Liver (tissue), 9 donors: Measurements from ENCODE around the gene SLC22A13. TPM values are rescaled to one million over a fixed set of nuclear protein-coding genes. Genes with fewer than 3 reads are reported as not detected.
"Not testable (repeated sequence)": the region's sequence is repeated elsewhere in the genome, so short reads cannot be mapped to it uniquely, and the experiment has no call there.

ENCODE experiments used
- DNase-seq: peaks from one replicate; pipeline ENCODE4 v3.0.0-alpha.2; 2017; ENCODE audit warnings: low spot score
- H3K27ac ChIP-seq, 2 donors: one replicate each; pipeline ENCODE4 v1.7.0; 2013; ENCODE audit warnings: inconsistent platforms in 2 of 2, low read length in 2 of 2, control low read depth in 1 of 2, low read depth in 1 of 2, mild to moderate bottlenecking in 1 of 2
- H3K27me3 ChIP-seq, 4 donors: one replicate each; pipeline versions ENCODE4 v1.6.1 to v1.7.0; 2013; ENCODE audit warnings: low read length in 3 of 4, inconsistent platforms in 1 of 4, mild to moderate bottlenecking in 1 of 4, moderate library complexity in 1 of 4; ENCODE audit not compliant: control insufficient read depth in 4 of 4, insufficient read depth in 4 of 4
- H3K36me3 ChIP-seq, 4 donors: one replicate each; pipeline versions ENCODE4 v1.6.1 to v1.7.0; 2013; ENCODE audit warnings: low read length in 3 of 4, mild to moderate bottlenecking in 3 of 4, low read depth in 1 of 4, moderate library complexity in 1 of 4; ENCODE audit not compliant: control insufficient read depth in 4 of 4, insufficient read depth in 3 of 4
- H3K4me1 ChIP-seq, 4 donors: one replicate each; pipeline versions ENCODE4 v1.6.1 to v1.7.0; 2013; ENCODE audit warnings: low read length in 3 of 4, mild to moderate bottlenecking in 3 of 4, moderate library complexity in 1 of 4; ENCODE audit not compliant: control insufficient read depth in 4 of 4, insufficient read depth in 4 of 4
- H3K4me3 ChIP-seq, 3 donors: one replicate each; pipeline versions ENCODE4 v1.6.1 to v1.7.0; 2013; ENCODE audit warnings: low read length in 3 of 3, control low read depth in 1 of 3, low read depth in 1 of 3, mild to moderate bottlenecking in 1 of 3
- H3K9ac ChIP-seq, 2 donors: one replicate each; pipeline ENCODE4 v1.7.0; 2013; ENCODE audit warnings: low read length in 2 of 2, mild to moderate bottlenecking in 2 of 2, moderate library complexity in 2 of 2, control low read depth in 1 of 2, low read depth in 1 of 2
- H3K9me3 ChIP-seq, 4 donors: one replicate each; pipeline versions ENCODE4 v1.6.1 to v1.7.0; 2013; ENCODE audit warnings: low read length in 3 of 4; ENCODE audit not compliant: control insufficient read depth in 4 of 4
- EGR1 ChIP-seq, 2 donors: IDR thresholded peaks; 2 replicates each; pipeline ENCODE4 v1.6.1; 2016 to 2018; ENCODE audit warnings: antibody characterized with exemption in 2 of 2, low read depth in 2 of 2
- FOXA1 ChIP-seq: IDR thresholded peaks from 2 replicates; pipeline ENCODE4 v1.6.1; 2016; ENCODE audit warnings: antibody characterized with exemption
- FOXA2 ChIP-seq: IDR thresholded peaks from 2 replicates; pipeline ENCODE4 v1.6.1; 2016; ENCODE audit warnings: antibody characterized with exemption
- HNF4A ChIP-seq, 2 donors: conservative IDR thresholded peaks; 2 replicates each; pipeline ENCODE4 v1.6.1; 2016; ENCODE audit warnings: antibody characterized with exemption in 2 of 2, mild to moderate bottlenecking in 2 of 2
- HNF4G ChIP-seq: IDR thresholded peaks from 2 replicates; pipeline ENCODE4 v1.6.1; 2016; ENCODE audit warnings: antibody characterized with exemption
- JUND ChIP-seq, 2 donors: IDR thresholded peaks; 2 replicates each; pipeline ENCODE4 v1.6.1; 2016; ENCODE audit warnings: antibody characterized with exemption in 2 of 2
- RAD21 ChIP-seq, 2 donors: IDR thresholded peaks; 2 replicates each; pipeline ENCODE4 v1.6.1; 2016; ENCODE audit warnings: antibody characterized with exemption in 2 of 2, mild to moderate bottlenecking in 2 of 2
- SP1 ChIP-seq: IDR thresholded peaks from 2 replicates; pipeline ENCODE4 v1.6.1; 2018; ENCODE audit warnings: antibody characterized with exemption, mild to moderate bottlenecking
- TAF1 ChIP-seq: conservative IDR thresholded peaks from 2 replicates; pipeline ENCODE4 v1.6.1; 2016; ENCODE audit warnings: antibody characterized with exemption, mild to moderate bottlenecking
- WGBS: extraction: QIAGEN DNeasy Blood & Tissue Kit; methylation state at CpG from one replicate; pipeline ENCODE4 v1.1.7; 2013; 5-methylcytosine and 5-hydroxymethylcytosine counted together
- polyA plus RNA-seq, 2 donors: library from polyadenylated mRNA; stranded (reverse) in 1 of 2; unstranded in 1 of 2; fragments of 200-250 nt in 1 of 2; fragments of >200 nt in 1 of 2; fragmentation: Nextera tagmentation in 1 of 2; extraction: Ambion mirVana in 1 of 2; gene quantifications; one replicate each; pipeline versions ENCODE4 v1.2.1 to v1.2.3, GENCODE V29; 2013 to 2015
- total RNA-seq, 2 donors: library from RNA; depleted of rRNA; stranded (reverse); fragments of >200 nt; gene quantifications; one replicate each; pipeline ENCODE4 v1.2.3, GENCODE V29; 2014
- TF ChIP-seq, protein P1 (sequence below): IDR thresholded peaks from 2 replicates; pipeline ENCODE4 v1.6.1; 2016; ENCODE audit warnings: antibody characterized with exemption
- TF ChIP-seq, protein P2 (sequence below): fragments of 150-350 bp; IDR thresholded peaks from 2 replicates; pipeline ENCODE4 v1.5.1; 2017; ENCODE audit warnings: improper control_type of control experiment, low read depth, low read length; ENCODE audit not compliant: missing input control
- donor health status: healthy.
- donor health status: healthy.
- donor health status: healthy.
- donor health status: healthy.
- donor health status: healthy.

Gene SLC22A13
- total and polyA plus RNA-seq, 4 donors, result 0.10 to 0.42 (median 0.14) TPM; not detected in 1

DNA sequence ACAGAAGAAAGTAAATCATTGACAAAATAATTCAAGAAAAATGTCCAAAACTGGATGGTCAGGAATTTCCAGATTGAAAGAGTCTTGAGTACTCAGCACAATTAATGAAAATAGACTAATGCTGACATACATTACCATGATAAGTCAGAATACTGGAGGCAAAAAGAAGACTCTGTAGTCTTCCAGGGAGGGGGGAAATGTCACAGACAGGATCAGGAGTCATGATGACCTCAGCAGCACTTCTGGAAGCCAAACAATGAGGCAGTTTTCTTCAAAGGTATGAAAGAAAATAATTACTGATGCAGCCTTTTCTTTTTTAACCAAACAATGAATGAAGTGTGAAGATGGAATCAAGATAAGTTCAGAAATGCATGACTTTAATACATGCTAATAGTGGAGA, 30.1 kb upstream of the SLC22A13 start:
- Histone ChIP-seq H3K9me3 (peaks cover 0 to 3% (median 1%) of the 10 kb centered on the region in 4 donors), H3K9ac (no peak overlapping the region), H3K27ac (no peak overlapping the region), H3K36me3 (peaks cover 2 to 32% (median 22%) of the 10 kb centered on the region in 4 donors), H3K4me3 (no peak overlapping the region), H3K27me3 (no peaks in the 10 kb centered on the region), H3K4me1 (no peaks in the 10 kb centered on the region)
- no peak for DNase-seq
- TF ChIP-seq SP1, result no peak
- no peak for TF ChIP-seq JUND (IDR thresholded peaks at IDR 0.05)

GRCh38 chr3:38238416-38239008, 27.1 kb upstream of the SLC22A13 start:
- Histone ChIP-seq H3K4me3 (no peak overlapping the region), H3K27ac (no peak overlapping the region), H3K9ac (no peak overlapping the region), H3K4me1 (no peaks in the 10 kb centered on the region), H3K36me3 (peaks cover 2 to 31% (median 19%) of the 10 kb centered on the region in 4 donors), H3K9me3 (peaks cover 0 to 3% (median 1%) of the 10 kb centered on the region in 4 donors), H3K27me3 (no peaks in the 10 kb centered on the region)
- 98% methylated on average over 2 of the region's 2 CpGs for WGBS
- TF ChIP-seq JUND (IDR thresholded peaks at IDR 0.05), result no peak
- TF ChIP-seq, protein P1, sequence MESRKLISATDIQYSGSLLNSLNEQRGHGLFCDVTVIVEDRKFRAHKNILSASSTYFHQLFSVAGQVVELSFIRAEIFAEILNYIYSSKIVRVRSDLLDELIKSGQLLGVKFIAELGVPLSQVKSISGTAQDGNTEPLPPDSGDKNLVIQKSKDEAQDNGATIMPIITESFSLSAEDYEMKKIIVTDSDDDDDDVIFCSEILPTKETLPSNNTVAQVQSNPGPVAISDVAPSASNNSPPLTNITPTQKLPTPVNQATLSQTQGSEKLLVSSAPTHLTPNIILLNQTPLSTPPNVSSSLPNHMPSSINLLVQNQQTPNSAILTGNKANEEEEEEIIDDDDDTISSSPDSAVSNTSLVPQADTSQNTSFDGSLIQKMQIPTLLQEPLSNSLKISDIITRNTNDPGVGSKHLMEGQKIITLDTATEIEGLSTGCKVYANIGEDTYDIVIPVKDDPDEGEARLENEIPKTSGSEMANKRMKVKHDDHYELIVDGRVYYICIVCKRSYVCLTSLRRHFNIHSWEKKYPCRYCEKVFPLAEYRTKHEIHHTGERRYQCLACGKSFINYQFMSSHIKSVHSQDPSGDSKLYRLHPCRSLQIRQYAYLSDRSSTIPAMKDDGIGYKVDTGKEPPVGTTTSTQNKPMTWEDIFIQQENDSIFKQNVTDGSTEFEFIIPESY, result no peak
- no peak for DNase-seq

GRCh38 chr3:38242812-38243211, 22.8 kb upstream of the SLC22A13 start:
- not testable (repeated sequence) for DNase-seq, H3K9me3 ChIP-seq, H3K4me3 ChIP-seq, H3K4me1 ChIP-seq, H3K27me3 ChIP-seq, H3K9ac ChIP-seq, H3K27ac ChIP-seq
- WGBS, result 98% methylated on average over 4 of the region's 4 CpGs
- H3K36me3 ChIP-seq, result peaks cover 2 to 27% (median 20%) of the 10 kb centered on the region in 4 donors

DNA sequence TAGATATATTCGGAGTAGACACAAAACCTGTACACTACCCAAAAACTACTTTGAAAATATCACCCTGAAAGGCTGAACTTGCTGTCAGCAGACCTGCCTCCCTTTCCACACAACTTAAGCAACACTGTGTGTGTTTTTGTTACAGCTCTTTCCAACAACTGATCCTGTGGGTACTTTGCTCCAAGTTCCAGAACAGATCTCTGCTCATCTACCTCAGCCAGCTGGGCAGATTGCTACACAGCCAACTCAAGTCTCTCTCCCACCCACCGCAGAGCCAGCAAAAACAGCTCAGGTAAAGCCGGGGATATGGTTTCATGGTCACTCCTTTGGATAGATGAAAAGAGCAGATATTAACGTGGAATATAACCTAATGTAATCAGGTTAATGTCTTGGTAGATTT, 19.7 kb upstream of the SLC22A13 start:
- H3K27ac ChIP-seq, result no peak overlapping the region
- WGBS, result 92% methylated on average over 4 of the region's 4 CpGs
- no peak overlapping the region for H3K4me3 ChIP-seq
- H3K9ac ChIP-seq, result no peak overlapping the region
- DNase-seq, result no peak
- peaks cover 2 to 34% (median 27%) of the 10 kb centered on the region in 4 donors for H3K36me3 ChIP-seq
- no peaks in the 10 kb centered on the region for H3K9me3 ChIP-seq
- H3K4me1 ChIP-seq, result no peaks in the 10 kb centered on the region
- TF ChIP-seq, protein P2, sequence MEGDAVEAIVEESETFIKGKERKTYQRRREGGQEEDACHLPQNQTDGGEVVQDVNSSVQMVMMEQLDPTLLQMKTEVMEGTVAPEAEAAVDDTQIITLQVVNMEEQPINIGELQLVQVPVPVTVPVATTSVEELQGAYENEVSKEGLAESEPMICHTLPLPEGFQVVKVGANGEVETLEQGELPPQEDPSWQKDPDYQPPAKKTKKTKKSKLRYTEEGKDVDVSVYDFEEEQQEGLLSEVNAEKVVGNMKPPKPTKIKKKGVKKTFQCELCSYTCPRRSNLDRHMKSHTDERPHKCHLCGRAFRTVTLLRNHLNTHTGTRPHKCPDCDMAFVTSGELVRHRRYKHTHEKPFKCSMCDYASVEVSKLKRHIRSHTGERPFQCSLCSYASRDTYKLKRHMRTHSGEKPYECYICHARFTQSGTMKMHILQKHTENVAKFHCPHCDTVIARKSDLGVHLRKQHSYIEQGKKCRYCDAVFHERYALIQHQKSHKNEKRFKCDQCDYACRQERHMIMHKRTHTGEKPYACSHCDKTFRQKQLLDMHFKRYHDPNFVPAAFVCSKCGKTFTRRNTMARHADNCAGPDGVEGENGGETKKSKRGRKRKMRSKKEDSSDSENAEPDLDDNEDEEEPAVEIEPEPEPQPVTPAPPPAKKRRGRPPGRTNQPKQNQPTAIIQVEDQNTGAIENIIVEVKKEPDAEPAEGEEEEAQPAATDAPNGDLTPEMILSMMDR, result no peak
- no peak for TF ChIP-seq TAF1
- no peak for TF ChIP-seq FOXA1
- no peak for TF ChIP-seq HNF4A (conservative IDR thresholded peaks at IDR 0.05)
- TF ChIP-seq FOXA2, result no peak
- TF ChIP-seq RAD21 (IDR thresholded peaks at IDR 0.05), result no peak
- TF ChIP-seq EGR1 (IDR thresholded peaks at IDR 0.05; ENCODE audit: low read depth in 2 of 2), result no peak
- no peak for TF ChIP-seq HNF4G
- H3K27me3 ChIP-seq, result no peaks in the 10 kb centered on the region
